ENCODE data around the gene SOS1.
A peak's percentile ranks its signal among the peaks of the same experiment; 100 is the strongest.
"Not testable (repeated sequence)": the region's sequence is repeated elsewhere in the genome, so short reads cannot be mapped to it uniquely, and the experiment has no call there.

SOS1 gene

DNA sequence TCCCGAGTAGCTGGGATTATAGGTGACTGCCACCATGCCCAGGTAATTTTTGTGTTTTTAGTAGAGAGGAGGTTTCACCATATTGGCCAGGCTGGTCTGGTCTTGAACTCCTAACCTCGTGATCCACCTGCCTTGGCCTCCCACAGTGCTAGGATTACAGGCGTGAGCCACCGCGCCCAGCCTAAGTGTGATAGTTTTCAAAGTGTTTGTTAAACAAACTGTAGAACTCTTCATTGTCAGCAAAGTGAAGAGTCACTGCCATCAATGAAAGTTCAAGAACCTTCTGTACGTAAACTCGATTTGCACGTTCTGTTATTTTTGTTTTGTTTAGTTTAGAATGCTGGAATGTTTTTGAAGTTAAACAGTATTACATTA, 18.0 kb upstream of the SOS1 start:
- DNase-seq (ENCODE audit: low read depth) = no peak

DNA sequence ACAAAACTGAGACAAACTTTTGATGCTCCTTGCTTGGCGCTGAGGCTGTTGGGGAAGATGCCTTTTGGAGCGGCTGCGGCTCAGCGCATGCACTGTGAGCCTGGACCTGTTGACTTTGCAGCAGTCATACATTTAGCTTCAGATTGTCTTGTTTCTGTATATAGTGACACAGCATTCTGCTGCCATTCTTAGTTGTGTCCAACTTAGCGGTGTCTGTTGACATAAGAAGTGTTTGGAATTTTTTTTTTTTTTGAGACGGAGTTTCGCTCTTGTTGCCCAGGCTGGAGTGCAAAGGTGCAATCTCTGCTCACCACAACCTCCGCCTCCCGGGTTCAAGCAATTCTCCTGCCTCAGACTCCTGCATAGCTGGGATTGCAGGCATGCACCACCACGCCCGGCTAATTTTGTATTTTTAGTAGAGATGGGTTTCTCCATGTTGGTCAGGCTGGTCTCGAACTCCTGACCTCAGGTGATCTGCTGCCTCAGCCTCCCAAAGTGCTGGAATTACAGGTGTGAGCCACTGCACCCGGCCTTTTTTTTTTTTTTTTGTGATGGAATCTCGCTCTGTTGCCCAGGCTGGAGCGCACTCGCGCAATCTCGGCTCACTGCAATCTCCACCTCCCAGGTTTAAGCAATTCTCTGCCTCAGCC, 17.5 kb upstream of the SOS1 start:
- not testable (repeated sequence) for DNase-seq (ENCODE audit: low read depth)

DNA sequence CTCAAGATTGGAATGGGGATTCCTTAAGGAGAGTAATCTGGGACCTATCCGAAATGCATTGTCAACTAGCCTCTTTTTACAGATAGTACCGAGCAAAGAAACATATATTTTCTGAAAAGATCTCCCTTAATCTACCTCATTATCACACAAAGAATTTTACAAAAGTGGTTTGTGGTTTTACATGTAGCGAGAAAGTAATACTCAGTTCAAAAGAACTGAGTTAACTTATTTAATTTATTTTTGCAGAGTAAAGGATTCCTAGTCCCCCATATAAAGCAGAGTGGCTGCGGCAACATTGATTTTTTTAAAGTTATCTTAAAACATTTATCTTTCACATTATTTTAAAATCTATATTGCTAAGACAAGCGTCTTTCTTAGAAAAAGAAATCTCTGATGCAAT, 15.9 kb upstream of the SOS1 start:
- DNase-seq (ENCODE audit: low read depth) = no peak

DNA sequence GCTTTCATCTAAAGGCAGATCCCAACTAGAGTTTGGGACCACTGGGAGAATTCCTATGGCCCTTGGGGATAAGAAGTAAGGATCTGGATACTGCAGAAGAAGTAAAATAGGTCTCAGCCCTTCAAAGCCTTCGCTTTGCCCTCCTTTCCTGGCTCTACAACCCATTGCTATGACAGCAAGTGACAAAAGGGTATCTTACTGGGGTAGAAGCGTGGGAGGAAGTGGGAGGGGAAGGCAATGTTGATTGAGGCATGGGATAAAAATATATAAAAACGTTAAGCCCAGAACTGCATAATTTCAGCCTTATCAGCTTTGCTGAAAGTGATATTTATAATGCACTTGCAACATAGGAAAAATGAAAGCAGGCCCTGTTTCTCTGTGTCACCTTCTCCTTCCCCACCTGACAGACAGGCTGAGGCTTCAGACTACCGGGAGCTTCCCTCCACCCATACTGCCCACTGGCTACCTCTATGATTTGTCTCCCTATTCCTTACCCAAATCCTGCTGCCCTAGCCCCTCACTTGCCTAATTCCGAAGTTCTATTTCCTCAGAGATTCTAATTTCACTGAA, 14.9 kb upstream of the SOS1 start:
- DNase-seq (ENCODE audit: low read depth) = no peak

DNA sequence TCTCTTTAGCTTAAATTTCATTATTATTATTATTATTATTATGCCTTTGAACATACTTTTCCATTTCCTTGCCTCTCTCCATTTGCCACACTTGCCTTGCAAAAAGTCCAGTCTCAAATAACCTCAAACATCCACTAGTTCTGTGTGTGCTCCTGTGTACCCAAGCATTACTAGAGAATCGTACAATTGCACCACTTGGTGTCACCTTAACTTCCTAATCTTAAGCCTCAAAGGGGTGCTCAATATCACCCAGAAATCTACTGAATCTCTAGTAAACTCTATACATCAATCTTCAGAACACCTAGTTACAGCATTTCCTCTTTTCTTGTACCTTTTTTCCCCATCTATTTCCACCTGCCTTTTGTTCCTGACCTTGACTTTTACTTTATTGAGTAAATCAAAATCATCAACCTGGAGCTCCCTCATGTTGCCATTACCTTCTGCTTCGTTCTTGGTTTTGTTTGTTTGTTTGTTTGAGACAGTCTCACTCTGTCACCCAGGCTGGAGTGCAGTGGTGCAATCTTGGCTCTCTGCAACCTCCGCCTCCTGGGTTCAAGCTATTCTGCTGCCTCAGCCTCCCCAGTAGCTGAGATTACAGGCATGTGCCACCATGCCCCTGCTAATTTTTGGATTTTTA, 12.5 kb upstream of the SOS1 start:
- DNase-seq (ENCODE audit: low read depth) = no peak

DNA sequence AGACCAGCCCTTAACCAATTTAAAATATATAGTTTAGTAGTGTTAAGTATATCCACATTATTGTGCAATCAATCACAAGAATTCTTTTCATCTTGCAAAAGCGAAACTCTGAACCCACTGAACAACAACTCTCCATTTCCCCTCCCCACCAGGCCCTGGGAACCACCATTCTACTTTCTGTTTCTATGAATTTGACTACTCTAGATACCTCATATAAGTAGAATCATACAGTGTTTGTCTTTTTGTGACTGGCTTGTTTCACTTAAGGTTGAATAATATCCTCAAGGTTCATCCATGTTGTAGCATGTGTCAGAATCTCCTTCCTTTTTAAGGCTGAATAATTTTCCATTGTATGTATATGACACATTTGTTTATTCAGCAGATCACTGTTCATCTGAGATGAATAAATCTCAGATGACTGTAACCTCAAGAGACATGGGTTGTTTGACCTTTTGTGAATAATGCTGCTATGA, 8.1 kb upstream of the SOS1 start:
- peak; percentile 59 for DNase-seq (ENCODE audit: low read depth)

DNA sequence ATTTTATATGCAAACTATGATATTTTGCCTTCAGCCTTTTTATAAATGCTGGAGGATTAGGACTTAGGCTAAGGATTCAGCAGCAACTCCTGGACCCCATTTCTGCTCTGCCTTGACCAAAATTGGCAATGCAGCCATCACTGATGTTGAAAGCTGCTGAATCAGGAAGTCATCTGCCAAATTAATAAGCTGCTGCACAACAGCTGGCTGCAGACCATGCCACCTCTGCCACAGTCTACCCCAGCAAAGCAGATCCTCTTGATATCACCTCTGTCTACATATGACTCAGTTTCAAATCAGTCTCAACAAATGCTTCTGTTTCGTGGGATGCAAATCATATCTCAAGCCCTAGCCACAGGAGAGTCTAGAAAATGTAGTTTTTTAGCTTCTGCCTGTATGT, 7.1 kb upstream of the SOS1 start:
- peak; percentile 47 for DNase-seq (ENCODE audit: low read depth)

DNA sequence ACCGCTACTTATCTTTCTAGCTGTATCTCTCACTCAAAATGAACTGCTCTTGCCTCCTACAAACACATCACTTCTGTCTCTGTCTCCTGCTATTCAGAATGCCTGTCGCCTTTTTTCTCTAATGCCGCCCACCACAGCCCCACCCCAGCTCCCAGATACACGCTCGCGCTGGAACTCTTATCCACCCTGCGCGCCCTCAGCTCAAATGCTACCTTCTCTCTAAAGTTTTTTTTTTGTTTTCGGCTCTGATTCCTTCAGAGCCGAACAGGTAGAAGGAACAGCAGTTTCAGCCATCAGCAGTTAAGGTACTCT, 3.9 kb upstream of the SOS1 start:
- DNase-seq (ENCODE audit: low read depth) = peak; percentile 14

DNA sequence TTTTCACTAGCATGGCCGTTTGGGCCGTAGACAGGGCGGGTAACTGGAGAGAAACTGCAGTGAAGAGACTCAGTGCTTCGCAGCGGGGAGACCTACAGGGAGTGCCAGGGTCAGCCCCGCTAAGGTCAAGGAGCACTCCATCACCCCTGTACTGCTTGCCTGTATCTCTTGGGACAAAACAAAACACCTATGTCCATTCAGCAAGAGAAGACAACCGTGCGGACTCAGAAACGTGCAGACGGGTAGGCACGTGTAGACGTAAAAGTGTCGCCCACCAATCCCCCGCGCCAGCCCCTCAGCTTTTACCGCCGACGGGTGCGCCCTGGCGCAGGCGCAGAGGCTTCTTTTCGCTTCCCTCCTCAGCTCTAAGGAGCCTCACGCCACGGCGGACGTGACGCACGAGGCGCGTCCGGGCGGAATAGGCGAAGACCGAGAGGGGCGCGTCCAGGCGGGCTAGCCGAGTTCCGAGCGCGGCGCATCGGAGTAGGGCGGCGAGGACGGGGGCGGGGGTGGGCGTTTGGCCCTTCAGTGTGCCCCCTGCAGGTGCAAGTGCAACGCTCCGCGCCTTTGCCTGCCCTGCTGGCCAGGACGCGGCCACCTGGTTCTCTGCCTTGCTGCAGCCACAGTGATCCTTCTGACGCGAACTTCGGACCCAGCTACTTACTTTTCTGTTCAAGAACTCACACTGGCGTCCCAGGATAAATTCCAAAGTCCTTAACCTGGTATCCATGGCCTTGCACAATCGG, 3.3 kb upstream of the SOS1 start:
- DNase-seq (ENCODE audit: low read depth) = peak; percentile 95

DNA sequence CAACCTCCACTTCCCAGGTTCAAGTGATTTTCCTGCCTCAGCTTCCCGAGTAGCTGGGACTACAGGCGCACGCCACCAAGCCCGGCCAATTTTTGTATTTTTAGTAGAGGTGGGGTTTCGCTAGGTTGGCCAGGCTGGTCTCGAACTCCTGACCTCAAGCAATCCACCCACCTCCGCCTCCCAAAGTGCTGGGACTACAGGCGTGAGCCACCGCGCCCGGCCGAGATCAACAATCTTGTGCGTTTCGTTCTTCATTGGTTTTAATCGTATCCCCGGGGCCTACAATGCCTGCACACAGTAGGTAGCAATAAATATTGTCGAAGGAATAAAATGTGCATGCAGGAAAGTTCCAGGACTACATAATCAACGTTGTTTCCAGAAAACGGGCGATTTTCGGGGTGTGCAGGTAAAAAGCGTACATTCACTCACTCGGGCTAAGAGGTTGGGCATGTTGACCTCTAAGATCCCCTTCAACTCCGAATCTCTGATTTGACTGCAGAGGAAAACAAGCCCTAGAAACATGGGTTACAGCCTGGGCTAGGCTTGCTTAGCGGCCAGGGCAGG, 2.7 kb upstream of the SOS1 start:
- no peak for DNase-seq (ENCODE audit: low read depth)

DNA sequence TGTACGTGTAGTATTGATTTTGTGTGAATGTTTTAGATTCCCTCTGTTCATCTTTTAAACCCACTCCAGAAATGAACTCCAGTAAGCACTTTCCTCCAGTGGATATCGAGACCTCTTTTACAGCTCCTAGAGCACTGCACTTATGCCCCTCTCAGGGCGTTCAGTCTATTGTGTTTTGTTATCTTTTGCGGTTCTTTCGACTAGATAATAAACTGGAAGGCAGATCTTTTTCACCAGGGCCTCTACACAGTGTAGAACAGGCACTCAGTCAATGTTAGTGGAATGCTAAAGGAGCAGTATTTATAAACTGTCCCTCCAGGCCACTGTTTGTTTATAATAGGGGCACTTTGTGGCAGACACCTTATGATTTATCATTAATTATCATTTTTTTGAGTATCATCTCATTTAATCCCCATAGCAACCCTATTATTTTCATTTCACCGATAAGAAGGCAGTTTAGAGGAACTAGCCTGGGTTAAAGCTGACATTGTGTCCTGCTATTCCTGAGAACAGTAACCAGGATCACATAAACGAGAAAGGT, 742 bp upstream of the SOS1 start:
- DNase-seq (ENCODE audit: low read depth) = no peak

DNA sequence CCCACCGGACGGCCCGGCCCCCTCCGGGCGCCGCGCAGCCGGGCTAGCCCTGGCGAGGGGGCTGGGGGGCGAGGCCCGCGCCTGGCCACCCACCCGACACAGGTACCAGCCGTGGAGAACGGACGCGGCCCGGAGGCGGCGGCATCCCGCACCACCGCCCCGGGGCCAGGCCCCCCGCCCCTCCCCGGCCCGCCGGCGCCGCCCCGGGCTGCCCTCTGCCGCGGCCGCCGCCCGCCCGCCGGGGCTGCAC, 405 bp downstream of the SOS1 start:
- no peak for DNase-seq (ENCODE audit: low read depth)

DNA sequence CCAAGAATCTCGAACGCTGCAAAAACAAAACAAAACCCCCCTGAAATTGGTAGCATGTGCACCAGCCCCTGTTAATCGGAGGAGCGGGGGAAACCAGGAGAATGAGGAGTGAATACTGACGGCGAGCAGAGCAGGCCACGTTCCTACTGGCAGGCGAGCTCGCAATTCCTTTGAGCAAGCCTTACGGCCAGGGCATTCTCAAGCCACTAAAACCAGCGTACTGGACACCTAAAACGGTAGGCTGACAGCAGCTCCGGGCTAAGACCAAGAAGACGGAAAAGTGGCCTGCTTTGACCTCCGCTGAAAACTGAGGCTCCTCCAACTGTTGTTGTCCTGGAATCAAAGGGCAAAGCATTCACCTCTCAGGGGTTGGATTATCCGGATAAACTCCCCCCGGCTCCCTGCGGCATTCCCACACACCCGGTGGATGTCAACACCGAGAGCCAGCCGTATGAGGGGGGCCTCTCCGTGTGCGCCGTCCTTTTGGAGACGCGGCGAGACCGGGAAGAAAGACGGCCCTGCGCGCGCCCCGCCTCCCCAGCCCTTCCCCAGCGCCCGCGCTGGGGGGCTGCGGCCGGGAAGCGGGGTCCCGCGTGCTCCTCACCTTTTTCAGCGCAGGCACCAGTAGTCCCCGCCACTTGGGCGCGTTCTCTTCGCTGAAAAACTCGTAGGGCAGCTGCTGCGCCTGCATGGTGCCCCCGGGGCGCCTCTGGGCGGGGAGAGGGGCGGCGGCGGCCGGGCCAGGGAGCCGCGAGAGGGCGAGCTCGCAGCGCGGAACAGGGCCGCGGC, 925 bp downstream of the SOS1 start:
- DNase-seq (ENCODE audit: low read depth) = peak; percentile 61

DNA sequence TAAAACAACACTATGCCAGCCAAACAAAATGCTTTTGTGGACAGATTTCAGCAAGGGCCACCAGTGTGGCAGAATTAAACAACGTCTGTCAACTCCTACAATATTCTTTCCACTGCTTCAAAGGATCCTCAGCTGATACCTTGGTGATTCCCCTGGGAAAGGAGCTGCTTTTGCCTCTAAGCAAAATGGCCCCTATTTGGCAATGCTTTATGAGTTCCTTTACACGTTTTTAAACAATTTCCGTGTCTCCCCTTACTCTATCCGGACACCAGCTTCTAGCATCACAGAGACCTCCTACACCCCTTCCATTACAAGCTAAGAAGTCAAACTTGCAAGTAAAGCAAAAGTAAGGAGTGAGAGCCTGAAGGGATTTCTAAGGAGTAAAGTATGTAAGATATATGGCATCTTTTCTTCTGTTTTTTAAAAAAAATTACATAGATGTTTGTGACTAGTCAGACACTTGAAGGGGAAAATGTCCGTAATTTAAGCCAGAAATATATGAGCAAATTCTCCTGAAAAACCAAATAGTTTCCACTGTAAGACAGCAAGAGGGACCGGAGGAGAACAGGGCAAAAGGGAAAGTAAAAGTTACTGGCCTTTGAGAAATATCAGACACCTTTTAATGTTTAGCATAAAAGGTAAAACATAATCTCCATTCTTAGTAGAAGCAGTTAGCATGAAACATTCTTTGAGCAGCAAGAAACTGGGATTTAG, 1.9 kb downstream of the SOS1 start:
- no peak for DNase-seq (ENCODE audit: low read depth)

DNA sequence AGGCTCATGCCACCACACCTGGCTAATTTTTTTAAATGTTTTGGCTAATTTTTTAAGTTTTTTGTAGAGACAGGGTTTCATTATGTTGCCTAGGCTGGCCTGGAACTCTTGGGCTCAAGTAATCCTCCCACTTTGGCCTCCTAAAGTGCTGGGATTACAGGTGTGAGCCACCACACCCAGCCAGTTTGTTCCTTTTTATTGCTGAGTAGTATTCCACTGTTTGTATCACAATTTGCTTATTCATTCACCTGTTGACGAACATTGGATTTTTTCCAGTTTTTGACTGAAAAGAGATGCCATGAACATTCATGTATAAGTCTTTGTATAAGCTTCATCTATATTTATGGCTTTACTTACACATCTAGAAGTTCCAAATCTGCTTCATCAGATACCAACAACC, 5.3 kb downstream of the SOS1 start:
- DNase-seq (ENCODE audit: low read depth) = no peak

DNA sequence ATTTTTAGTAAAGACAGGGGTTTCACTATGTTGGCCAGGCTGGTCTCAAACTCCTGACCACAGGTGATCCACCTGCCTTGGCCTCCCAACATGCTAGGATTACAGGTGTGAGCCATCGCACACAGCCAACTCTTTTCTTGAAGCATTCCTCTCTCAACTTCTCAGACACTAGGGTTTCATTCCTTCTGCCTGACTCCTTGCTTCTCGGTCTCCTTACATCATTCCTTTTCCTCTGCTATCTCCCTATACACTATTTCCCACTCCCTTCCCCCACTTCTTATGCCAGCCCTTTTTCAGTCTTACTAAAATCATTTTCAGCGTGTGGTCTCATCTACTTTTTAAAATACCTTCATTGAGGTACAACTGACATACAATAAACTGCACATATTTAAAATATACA, 6.1 kb downstream of the SOS1 start:
- DNase-seq (ENCODE audit: low read depth) = no peak

DNA sequence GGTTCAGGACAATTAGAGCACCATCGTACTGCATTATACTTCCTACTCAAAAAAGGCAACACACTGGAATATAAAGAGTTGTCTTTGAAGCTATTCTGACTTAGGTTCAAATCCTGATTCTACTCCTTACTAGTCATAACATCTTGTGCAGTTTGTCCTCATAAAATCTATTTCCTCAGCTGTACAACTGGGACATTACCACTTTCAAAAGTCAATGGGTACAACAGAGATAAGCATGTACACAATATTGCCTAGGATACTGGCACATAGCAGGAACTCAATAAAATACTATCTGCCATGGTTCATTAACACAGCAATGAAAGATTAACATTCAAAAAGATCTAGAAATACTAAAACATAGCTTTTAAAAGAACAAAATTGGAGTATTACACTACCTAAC, 11.3 kb downstream of the SOS1 start:
- no peak for DNase-seq (ENCODE audit: low read depth)

DNA sequence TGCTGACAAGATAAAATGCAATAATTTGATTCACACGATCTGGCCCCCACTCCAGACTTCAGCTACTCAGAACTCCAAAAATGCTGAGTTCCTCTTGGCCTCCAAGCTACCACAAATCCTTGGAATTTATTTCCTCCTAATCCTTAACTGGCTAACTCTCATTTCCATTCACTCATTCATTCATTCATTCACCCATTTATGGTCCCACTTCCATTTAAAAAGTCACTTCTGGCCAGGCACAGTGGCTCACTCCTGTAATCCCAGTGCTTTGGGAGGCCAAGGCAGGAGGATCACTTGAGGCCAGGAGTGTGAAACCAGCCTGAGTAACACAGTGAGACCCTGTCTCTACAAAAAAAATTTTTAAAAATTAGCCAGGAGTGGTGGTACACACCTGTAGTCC, 12.5 kb downstream of the SOS1 start:
- no peak for DNase-seq (ENCODE audit: low read depth)

DNA sequence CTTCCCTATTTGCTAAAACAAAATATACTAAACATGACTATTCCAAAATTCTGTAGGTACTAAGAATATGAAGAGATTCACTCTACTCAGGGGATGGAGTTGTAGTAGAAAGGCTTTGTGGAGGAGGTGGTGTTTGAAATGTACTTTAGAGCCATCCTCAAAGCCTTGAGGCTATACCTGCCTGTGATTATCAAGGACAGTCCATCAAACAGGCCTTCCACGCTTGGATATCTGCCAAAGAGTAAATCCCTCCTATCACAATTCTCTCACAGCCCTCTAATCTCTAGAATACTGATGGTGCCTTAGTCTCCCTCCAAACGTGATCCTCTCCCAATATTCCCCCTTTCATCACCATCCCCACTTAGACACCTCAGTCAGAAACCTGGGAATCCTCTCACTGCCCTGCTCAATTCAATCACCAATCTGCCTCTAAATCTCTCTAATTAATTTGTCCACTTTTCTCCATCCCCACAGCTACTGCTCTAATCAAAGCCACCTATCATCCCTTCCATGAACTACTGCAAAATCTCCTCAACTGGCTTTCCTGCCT, 13.1 kb downstream of the SOS1 start:
- no peak for DNase-seq (ENCODE audit: low read depth)

DNA sequence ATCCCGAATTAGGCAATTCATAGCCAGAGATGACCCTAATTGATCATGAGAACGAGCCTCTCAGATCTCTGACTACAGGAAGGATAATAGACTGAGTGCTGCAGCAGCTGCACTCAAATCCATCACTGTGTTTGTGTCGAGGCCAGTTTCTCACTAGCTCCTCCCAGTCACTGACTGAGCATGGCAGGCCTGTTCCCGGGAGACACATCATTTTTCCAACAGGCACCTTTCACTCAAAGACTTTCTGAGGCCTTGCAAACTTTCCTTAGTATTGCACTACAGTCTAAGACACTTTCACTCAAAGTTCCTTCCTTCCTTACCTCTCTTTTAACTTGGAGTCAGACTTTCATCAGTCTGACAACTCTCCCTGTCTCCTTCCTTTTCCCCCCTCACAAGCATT, 13.7 kb downstream of the SOS1 start:
- DNase-seq (ENCODE audit: low read depth) = no peak
